Embryonic facial prominence (tissue), 1 donor: Measurements from ENCODE around the gene N4BP2.

Source experiments
- DNase-seq: peaks from one replicate; pipeline ENCODE4 v3.0.0-alpha.2; 2016; ENCODE audit errors: extremely low spot score

N4BP2 gene

GRCh38 chr4:40152637-40153036, 96.0 kb downstream of the N4BP2 start:
- DNase-seq, result no peak

DNA sequence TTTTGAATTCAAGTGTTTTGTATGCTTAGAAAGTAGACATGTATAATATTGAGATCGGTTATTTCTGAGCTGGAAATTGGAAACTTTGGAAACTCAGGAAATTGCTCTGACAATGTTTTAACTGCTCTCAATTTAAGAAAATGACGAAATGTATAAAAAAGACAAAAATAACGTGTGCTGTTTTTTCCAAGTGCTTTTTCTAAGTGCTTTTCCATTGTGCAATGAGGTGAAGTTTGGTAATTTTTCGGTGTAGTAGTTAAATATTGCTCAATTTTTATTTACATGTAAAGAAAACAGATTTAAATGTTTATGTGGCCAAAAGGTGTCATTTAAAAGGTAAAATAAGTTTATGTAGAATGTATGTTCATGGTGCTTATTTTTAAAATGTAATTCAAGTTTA, 100.8 kb downstream of the N4BP2 start:
- no peak for DNase-seq

DNA sequence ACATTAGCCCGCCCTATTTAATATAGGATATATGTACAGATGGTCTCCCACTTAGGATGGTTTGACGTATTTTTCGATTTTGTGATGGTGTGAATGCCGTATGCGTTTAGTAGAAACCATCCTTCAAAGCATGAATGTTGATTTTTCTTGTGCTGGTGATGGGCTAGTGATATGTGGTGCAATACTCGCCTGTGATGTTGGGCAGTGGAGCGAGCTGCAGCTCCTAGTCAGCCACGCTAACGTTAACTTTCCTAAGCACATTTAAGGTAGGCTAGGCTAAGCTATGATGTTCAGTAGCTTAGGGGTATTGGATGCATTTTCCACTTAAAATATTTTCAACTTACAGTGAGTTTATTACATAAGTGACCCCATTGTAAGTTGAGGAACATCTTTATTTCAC, 103.6 kb downstream of the N4BP2 start:
- no peak for DNase-seq

DNA sequence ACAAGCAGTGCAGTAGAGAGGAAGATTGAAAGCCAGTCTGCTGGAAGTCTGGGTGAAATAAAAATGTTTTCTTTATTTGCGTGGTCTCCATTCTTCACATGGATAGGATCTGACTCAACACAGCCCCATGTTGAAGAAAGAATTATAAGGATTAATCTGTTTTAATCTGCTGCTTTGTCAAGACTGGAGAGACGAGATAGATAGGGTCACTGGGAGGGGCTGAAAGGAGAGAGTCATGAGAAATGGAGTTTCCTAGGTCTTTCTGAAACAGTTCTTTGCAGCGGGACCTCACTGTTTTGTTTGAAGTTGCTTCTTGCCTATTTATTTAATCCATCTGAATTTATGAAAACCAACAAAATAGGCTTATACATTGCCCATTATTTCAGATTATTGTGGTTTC, 107.8 kb downstream of the N4BP2 start:
- DNase-seq, result no peak

- no peak for DNase-seq
Measured at GRCh38 chr4:40165916-40166315, 109.3 kb downstream of the N4BP2 start.

DNA sequence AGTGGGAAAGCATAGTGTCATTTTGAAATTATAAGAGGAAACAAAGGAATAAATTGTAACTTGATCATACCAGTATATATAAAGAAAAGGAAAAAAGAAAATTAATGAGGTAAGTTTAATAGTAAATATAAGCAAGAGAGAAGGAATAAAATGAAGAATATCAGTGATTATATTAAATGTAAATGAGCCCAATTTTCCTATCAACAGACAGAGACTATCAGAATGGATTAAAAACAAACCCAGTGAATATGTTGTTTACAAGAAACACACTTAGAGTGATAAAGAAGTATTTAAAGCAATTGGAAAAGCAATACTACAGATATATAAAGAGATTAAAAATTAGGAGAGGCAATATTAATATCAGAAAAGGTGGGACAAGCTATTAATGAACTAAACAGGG, 111.4 kb downstream of the N4BP2 start:
- no peak for DNase-seq

DNA sequence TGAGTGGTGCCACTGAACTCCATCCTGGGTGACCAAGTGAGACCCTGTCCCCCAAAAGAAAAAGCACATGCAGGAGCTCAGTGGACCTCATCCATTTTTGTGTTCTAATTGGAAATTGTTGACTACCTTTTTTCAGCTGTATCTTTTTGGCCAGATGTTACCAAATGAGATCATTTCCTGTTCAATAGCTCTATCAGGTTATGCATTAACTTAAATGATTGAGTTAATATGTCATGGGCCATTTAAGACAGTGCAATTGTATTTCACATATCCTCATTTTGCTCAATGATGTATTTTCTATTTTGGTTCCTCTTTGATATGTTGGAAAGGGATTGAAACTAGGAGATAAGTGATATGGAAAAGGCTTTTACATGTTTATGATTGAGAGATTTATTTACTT, 113.9 kb downstream of the N4BP2 start:
- no peak for DNase-seq

GRCh38 chr4:40173470-40173875, 116.8 kb downstream of the N4BP2 start:
- DNase-seq, result no peak

GRCh38 chr4:40176602-40177001, 120.0 kb downstream of the N4BP2 start:
- no peak for DNase-seq

- DNase-seq, result no peak
Measured at GRCh38 chr4:40177591-40177990, 120.9 kb downstream of the N4BP2 start.

DNA sequence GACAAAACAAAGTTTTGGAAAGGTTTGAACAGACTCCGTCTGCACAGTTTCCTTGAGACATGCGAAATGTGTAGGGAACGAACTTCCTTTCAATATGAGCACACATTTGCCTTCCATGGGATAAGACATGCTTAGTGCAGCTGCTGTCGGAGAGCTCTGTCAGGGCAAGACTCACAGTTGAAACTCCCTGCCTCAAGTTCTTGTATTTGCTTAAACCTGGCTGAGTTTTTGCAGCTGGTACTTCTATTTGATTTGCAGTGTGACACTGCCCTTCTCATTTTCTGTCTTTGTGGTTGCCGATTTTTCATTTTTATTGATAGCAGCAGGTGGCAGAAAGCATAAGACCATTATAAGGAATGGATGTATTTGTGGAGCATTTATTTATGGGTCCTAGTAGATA, 122.0 kb downstream of the N4BP2 start:
- no peak for DNase-seq

DNA sequence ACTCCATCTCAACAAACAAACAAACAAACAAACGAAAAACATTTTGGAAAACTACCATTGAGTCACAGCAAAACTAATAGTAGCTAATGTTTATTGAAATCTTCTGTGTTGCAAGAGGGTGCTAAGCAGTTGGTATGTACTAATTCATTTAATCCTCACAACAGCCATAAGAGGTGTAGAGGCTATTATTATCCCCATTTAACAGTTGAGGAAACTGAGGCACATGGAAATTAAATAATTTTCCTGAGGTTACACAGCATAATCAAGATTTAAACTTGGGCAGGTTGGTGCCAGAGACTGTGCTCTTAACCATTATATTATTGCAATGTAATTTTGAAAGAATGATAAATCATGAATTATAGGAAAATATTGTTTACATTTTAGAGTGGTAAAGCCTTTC, 122.7 kb downstream of the N4BP2 start:
- no peak for DNase-seq

GRCh38 chr4:40180356-40180755, 123.7 kb downstream of the N4BP2 start:
- no peak for DNase-seq

DNA sequence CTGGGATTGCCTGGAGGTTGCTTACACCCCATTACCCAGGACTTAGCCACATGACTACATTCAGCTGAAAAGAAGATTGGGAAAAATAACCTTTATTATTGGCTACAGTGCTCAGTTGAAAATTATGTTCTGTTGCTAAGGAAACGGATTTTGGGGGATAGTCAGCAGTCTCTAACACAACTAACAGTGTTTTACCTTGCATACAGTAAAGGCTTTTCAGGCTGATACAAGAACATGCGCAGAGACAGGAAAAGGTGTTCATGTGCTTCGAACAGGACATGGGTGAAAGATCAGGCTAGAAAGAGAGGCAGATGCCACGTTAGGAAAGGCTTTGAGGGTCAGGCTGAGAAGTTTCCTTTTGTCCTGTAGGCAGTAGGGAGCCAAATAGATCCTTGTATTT, 125.4 kb downstream of the N4BP2 start:
- DNase-seq, result no peak

- no peak for DNase-seq
Measured at GRCh38 chr4:40182954-40183353, 126.3 kb downstream of the N4BP2 start.

- no peak for DNase-seq
Measured at GRCh38 chr4:40183615-40184411, 127.2 kb downstream of the N4BP2 start.

DNA sequence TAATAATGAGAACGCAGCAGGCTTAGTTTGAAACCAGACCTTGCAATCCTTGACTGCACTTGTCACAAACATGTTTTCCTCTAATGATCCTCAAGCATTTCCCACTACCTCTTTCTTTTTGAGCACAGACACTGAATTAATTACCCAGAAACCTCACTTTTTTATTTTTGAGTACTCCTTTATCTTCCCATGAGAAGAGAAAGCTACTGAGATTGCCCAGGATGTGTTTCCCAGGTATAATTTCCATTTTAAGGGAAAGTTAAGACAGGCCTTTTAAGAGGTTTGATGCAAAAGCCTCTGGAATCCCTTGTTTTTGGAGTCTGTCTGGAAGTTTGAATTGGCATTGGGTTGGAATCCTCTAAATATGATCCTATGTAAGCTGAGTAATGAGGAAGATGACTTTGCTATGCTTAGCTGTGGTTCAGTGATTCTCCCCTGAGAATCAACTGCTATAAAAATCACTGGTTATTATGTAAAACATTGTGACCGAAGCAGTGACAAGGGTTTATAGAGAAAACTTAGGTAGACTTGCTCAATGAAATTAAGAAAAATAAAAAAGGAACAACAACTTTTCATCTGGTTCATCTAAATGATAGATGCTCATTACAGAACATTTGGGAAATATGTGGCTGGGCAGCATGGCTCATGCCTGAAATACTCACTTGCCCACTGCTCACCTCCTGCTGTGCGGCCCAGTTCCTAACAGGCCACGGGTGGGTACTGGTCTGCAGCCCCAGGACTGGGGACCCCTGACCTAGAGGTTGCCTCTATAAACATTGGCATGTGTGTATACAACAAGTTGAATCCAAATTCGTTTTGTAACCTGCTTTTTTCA, 129.4 kb downstream of the N4BP2 start:
- DNase-seq, result no peak

DNA sequence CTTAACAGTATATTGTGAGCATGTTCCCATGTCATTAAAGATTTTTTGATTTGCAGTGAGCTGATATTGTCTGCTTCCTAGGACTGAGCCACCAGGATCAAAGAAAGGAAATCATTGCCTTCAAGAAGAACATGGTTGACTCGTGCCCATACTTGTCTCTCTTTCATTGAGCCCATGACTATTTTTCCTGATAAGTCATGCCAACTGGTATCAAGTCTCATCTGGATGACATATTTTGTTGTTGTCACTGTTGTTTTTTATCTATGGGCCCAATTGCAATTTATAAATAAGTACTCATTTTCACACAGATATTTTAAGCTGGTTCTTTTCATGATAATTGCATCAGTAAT, 130.0 kb downstream of the N4BP2 start:
- DNase-seq, result no peak

GRCh38 chr4:40187386-40187906, 130.8 kb downstream of the N4BP2 start:
- DNase-seq, result no peak

GRCh38 chr4:40190019-40190418, 133.4 kb downstream of the N4BP2 start:
- no peak for DNase-seq

DNA sequence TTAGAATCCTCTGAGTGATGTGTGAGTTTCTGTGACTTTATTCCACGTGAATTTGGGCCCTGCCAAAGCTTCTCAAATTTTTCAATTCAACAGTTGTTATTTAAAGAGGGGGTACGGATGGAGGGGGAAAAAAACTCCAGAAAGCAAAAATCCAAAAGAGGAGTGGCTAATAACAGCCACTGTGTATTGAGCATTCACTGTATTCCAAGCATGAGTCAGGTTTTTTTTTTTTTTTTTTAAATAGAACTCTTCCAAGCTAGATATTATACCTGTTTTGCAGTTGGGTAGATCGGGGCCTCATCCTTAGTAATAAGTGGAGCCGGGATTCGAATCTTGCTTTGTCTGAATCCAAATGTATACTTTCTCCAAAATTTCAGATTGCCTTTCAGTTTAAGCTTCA, 133.8 kb downstream of the N4BP2 start:
- DNase-seq, result no peak

- DNase-seq, result no peak
Measured at GRCh38 chr4:40190880-40191815, 134.5 kb downstream of the N4BP2 start.
